Ascending aorta (tissue), 2 donors: ENCODE measurements around the gene ABL1. TPM values are rescaled to one million over a fixed set of nuclear protein-coding genes. Genes with fewer than 3 reads are reported as not detected.

ENCODE experiments used
- DNase-seq, 2 donors: peaks; one replicate each; pipeline ENCODE4 v3.0.0-alpha.2; 2019; ENCODE audit warnings: low spot score in 2 of 2
- H3K27ac ChIP-seq, 2 donors: fragments of 200-600 bp; sonication (generic); one replicate each; pipeline ENCODE4 v1.5.1; 2016 to 2017; ENCODE audit warnings: mild to moderate bottlenecking in 1 of 2
- H3K27me3 ChIP-seq: fragments of 200-600 bp; sonication (generic); one replicate; pipeline ENCODE4 v1.5.1; 2017
- H3K36me3 ChIP-seq, 2 donors: fragments of 200-600 bp; sonication (generic); one replicate each; pipeline ENCODE4 v1.5.1; 2016
- H3K4me1 ChIP-seq, 2 donors: fragments of 200-600 bp; sonication (generic); one replicate each; pipeline ENCODE4 v1.5.1; 2016 to 2017; ENCODE audit warnings: mild to moderate bottlenecking in 1 of 2
- H3K4me3 ChIP-seq, 2 donors: fragments of 200-600 bp; sonication (generic); one replicate each; pipeline ENCODE4 v1.5.1; 2016 to 2017; ENCODE audit warnings: mild to moderate bottlenecking in 1 of 2
- H3K9me3 ChIP-seq, 2 donors: fragments of 200-600 bp; sonication (generic); one replicate each; pipeline ENCODE4 v1.5.1; 2016
- intact Hi-C: fragments of 100-400 bp; cut with DNase I; formaldehyde crosslinking; loops from one replicate; pipeline ENCODE4 v1.15.1; 2023
- total RNA-seq: library from RNA; depleted of rRNA; stranded (reverse); fragments of >200 nt; gene quantifications from one replicate; pipeline ENCODE4 v1.1.0, GENCODE V29; 2016
- TF ChIP-seq, protein P1 (sequence below), 3 experiments: fragments of 200-600 bp in 2 of 3; fragments of 450-650 bp in 1 of 3; sonication (generic) in 2 of 3; IDR thresholded peaks; one replicate each; pipeline ENCODE4 v1.5.1; 2016 to 2019; ENCODE audit warnings: antibody characterized with exemption in 3 of 3, mild to moderate bottlenecking in 1 of 3, moderate library complexity in 1 of 3

Gene ABL1
- total RNA-seq, 1 donor from 2014 or later = 99.1 TPM

DNA sequence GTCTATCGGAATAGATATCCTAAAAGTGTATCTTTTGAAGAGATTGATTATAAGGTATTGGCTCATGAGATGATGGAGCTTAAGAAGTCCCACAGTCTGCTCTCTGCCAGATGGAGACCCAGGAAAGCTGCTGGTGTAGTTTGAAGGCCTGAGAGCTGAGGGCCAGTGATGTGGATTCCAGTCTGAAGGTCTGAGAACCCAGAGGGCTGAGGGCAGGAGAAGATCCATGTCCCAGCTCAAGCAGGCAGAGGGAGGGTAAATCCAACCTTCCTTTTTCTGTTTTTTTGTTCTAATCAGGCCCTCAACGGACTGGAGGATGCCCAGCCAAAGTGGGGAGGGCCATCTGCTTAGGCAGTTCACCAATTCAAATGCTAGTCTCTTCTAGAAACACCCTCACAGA lies 11.0 kb upstream of the ABL1 start:
- Histone ChIP-seq H3K27ac (peak overlapping the region; percentile 76 to 87), H3K27me3 (no peaks in the 10 kb centered on the region), H3K4me3 (peak overlapping the region in 1 of 2 donors; percentile 35), H3K36me3 (no peaks in the 10 kb centered on the region), H3K9me3 (no peaks in the 10 kb centered on the region), H3K4me1 (peaks cover 0 to 20% of the 10 kb centered on the region in 2 donors)
- TF ChIP-seq, protein P1, sequence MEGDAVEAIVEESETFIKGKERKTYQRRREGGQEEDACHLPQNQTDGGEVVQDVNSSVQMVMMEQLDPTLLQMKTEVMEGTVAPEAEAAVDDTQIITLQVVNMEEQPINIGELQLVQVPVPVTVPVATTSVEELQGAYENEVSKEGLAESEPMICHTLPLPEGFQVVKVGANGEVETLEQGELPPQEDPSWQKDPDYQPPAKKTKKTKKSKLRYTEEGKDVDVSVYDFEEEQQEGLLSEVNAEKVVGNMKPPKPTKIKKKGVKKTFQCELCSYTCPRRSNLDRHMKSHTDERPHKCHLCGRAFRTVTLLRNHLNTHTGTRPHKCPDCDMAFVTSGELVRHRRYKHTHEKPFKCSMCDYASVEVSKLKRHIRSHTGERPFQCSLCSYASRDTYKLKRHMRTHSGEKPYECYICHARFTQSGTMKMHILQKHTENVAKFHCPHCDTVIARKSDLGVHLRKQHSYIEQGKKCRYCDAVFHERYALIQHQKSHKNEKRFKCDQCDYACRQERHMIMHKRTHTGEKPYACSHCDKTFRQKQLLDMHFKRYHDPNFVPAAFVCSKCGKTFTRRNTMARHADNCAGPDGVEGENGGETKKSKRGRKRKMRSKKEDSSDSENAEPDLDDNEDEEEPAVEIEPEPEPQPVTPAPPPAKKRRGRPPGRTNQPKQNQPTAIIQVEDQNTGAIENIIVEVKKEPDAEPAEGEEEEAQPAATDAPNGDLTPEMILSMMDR (IDR thresholded peaks at IDR 0.05) = no peak
- intact Hi-C loops = loop anchor here (2.0 kb wide), 1 partner anchor 25 kb away; no protein-coding TSS in a partner anchor
- no peak for DNase-seq

- Histone ChIP-seq H3K36me3 (no peaks in the 10 kb centered on the region), H3K4me1 (peaks cover 0 to 20% of the 10 kb centered on the region in 2 donors), H3K27ac (peak overlapping the region; percentile 76 to 87), H3K9me3 (no peaks in the 10 kb centered on the region), H3K27me3 (no peaks in the 10 kb centered on the region), H3K4me3 (peak overlapping the region in 1 of 2 donors; percentile 35)
- intact Hi-C loops = loop anchor here (2.0 kb wide), 1 partner anchor 26 kb away; no protein-coding TSS in a partner anchor
- DNase-seq = no peak
- TF ChIP-seq, protein P1 (IDR thresholded peaks at IDR 0.05) = no peak
Measured at GRCh38 chr9:130824643-130825350, 10.3 kb upstream of the ABL1 start.

DNA sequence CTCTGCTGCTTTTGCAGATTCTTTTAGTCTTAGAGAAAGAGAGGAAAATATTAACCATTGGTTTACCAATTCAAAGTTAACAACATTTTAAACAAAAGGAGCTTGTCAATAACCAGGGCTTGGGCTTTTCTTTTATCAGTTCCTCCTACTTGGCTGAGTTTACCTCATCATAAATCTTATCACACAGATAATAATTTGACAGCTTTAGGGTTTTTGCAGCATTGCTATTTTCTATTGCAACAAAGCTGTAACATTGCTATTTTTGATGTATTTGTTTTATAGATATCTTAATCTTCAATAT lies 9.8 kb upstream of the ABL1 start:
- Histone ChIP-seq H3K4me3 (peak overlapping the region in 1 of 2 donors; percentile 35), H3K27ac (peak overlapping the region; percentile 76 to 87), H3K27me3 (no peaks in the 10 kb centered on the region), H3K4me1 (peaks cover 0 to 20% of the 10 kb centered on the region in 2 donors), H3K9me3 (no peaks in the 10 kb centered on the region), H3K36me3 (no peaks in the 10 kb centered on the region)
- TF ChIP-seq, protein P1 (IDR thresholded peaks at IDR 0.05) = no peak
- intact Hi-C loops = loop anchor here (2.0 kb wide), 1 partner anchor 26 kb away; no protein-coding TSS in a partner anchor
- DNase-seq = no peak

DNA sequence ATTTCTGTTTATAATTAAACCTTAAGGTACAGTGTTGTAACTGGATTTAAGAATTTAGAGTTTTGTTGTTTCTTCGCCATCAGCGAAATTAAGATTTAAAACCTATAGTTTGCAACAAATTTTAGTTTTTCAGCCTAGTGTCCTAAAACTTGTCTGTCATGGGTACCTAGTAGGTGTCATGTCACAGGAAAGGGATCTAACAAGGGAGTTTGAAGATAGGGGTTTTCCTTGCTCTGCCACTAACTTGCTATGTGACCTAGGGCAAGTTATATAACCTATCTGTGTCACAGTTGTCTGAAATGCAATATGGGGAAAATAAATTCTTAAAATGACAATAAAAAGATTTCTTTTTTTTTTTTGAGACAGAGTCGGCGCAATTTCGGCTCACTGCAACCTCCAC lies 9.2 kb upstream of the ABL1 start:
- intact Hi-C loops = loop anchor here (2.0 kb wide), 1 partner anchor 27 kb away; no protein-coding TSS in a partner anchor
- peak overlapping the region; percentile 76 to 87 for H3K27ac ChIP-seq
- no peak overlapping the region for H3K4me3 ChIP-seq
- no peaks in the 10 kb centered on the region for H3K9me3 ChIP-seq
- no peak for DNase-seq
- TF ChIP-seq, protein P1 (IDR thresholded peaks at IDR 0.05) = no peak
- H3K4me1 ChIP-seq = peaks cover 0 to 20% of the 10 kb centered on the region in 2 donors
- no peaks in the 10 kb centered on the region for H3K27me3 ChIP-seq
- no peaks in the 10 kb centered on the region for H3K36me3 ChIP-seq

DNA sequence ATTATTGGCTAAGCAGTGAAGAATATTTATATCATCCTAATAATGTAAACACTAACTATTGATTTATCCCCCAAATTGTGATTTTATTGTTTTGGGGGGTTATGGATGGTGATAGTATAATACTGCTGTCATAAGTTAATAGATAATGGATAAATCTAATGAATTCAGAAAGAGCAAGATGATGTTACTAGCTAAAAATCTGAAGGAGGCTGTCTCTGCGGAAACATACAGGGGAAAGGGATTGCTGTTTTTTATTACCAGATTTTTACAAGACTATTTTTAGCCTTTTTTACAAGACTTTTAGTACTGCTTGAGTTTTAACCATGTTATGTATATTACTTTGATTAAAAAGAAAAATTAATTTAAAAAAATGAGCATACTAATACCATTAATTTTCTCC lies 5.3 kb upstream of the ABL1 start:
- Histone ChIP-seq H3K27me3 (no peaks in the 10 kb centered on the region), H3K27ac (no peak overlapping the region), H3K36me3 (no peaks in the 10 kb centered on the region), H3K4me1 (peaks cover 8 to 25% of the 10 kb centered on the region in 2 donors), H3K4me3 (no peak overlapping the region), H3K9me3 (no peaks in the 10 kb centered on the region)
- no peak for DNase-seq
- TF ChIP-seq, protein P1 (IDR thresholded peaks at IDR 0.05) = no peak
- intact Hi-C loops = no loop called here
